Body of pancreas (tissue), 4 donors: ENCODE results near the gene WWC2.

Experiments
- POLR2A ChIP-seq, 3 donors: fragments of 450-650 bp; IDR thresholded peaks; one replicate each; pipeline ENCODE4 v1.6.1; 2016; ENCODE audit warnings: antibody characterized with exemption in 3 of 3, mild to moderate bottlenecking in 2 of 3
- TF ChIP-seq, protein P1 (sequence below), 7 experiments: fragments of 450-650 bp in 4 of 7; fragments of 200-600 bp in 3 of 7; sonication (generic) in 3 of 7; IDR thresholded peaks; one replicate each; pipeline ENCODE4 v1.5.1; 2016 to 2019; ENCODE audit warnings: antibody characterized with exemption in 7 of 7

DNA sequence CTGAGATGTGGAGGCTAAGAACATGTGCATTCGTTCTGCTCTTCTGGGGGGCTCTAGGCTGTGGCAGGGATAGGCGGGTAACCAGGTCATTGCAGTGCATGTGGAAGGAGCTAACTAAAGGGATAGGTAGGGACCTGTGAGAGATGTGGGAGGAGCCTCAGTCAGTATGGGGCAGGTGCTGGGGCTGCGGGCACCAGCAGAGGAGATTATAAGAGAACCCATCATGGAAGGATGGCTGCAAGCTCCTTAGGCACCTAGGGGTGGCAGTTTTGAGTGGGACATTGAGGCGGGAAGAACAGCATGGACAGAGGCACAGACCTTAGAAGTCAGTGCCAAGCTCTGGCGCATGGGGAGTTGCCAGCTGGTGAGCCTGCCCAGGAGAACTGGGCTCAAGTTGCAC lies 213.8 kb downstream of the WWC2 start:
- TF ChIP-seq, protein P1, sequence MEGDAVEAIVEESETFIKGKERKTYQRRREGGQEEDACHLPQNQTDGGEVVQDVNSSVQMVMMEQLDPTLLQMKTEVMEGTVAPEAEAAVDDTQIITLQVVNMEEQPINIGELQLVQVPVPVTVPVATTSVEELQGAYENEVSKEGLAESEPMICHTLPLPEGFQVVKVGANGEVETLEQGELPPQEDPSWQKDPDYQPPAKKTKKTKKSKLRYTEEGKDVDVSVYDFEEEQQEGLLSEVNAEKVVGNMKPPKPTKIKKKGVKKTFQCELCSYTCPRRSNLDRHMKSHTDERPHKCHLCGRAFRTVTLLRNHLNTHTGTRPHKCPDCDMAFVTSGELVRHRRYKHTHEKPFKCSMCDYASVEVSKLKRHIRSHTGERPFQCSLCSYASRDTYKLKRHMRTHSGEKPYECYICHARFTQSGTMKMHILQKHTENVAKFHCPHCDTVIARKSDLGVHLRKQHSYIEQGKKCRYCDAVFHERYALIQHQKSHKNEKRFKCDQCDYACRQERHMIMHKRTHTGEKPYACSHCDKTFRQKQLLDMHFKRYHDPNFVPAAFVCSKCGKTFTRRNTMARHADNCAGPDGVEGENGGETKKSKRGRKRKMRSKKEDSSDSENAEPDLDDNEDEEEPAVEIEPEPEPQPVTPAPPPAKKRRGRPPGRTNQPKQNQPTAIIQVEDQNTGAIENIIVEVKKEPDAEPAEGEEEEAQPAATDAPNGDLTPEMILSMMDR (IDR thresholded peaks at IDR 0.05): no peak
- TF ChIP-seq POLR2A (IDR thresholded peaks at IDR 0.05): no peak
